Upper lobe of left lung (tissue), 4 donors: ENCODE results near the gene SC5D.
A peak's percentile ranks its signal among the peaks of the same experiment; 100 is the strongest.

Experiments
- CTCF ChIP-seq, 6 experiments: fragments of 450-650 bp in 4 of 6; fragments of 200-600 bp in 2 of 6; sonication (generic) in 2 of 6; IDR thresholded peaks; one replicate each; pipeline ENCODE4 v1.5.1; 2016 to 2019; ENCODE audit warnings: antibody characterized with exemption in 6 of 6
- POLR2A ChIP-seq, 4 donors: fragments of 450-650 bp; IDR thresholded peaks; one replicate each; pipeline ENCODE4 v1.5.1; 2016 to 2017; ENCODE audit warnings: antibody characterized with exemption in 4 of 4, mild to moderate bottlenecking in 2 of 4
- POLR2AphosphoS5 ChIP-seq, 2 donors: sonication (generic); formaldehyde crosslinking; IDR thresholded peaks; one replicate each; pipeline ENCODE4 v1.5.1; 2017; ENCODE audit warnings: antibody characterized with exemption in 2 of 2

DNA sequence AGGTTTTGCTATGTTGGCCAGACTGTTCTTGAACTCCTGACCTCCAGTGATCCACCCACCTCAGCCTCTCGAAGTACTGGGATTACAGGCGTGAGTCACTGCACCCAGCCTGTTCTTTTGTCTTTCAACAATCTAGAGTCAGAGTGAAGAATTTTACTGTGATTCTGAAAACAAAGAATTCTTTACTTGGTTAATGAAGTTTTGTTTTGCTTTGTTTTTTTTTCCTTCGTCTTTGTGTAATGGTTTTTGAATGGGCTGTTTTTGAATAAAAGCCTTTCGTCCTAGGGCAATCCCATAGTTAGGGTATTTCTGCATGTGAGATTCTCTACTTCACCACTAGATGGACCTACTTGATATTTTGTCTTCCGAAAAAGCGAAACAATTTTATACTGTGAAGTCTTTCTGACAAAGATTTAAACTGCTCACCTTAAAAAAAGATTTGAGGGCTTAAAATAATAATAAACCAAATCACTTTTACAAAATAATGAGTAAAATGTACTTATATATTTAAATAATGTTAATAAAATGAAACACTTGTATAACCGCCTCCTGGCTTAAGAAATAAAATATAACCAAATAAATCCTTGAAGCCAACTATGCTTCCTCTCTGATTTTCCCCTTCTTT is 43.4 kb upstream of the SC5D start:
- peak; percentile 47 to 78 (median 73) for TF ChIP-seq CTCF (IDR thresholded peaks at IDR 0.05)
- TF ChIP-seq POLR2AphosphoS5 (IDR thresholded peaks at IDR 0.05): no peak
- no peak for TF ChIP-seq POLR2A (IDR thresholded peaks at IDR 0.05)
